ENCODE measurements around the gene KRT34. TPM values are rescaled to one million over a fixed set of nuclear protein-coding genes. Genes with fewer than 3 reads are reported as not detected.
"Not testable (repeated sequence)": the region's sequence is repeated elsewhere in the genome, so short reads cannot be mapped to it uniquely, and the experiment has no call there.

KRT34 gene
- total and polyA plus RNA-seq, 2 experiments from 2014 or later = 0.20 TPM; not detected in 1

DNA sequence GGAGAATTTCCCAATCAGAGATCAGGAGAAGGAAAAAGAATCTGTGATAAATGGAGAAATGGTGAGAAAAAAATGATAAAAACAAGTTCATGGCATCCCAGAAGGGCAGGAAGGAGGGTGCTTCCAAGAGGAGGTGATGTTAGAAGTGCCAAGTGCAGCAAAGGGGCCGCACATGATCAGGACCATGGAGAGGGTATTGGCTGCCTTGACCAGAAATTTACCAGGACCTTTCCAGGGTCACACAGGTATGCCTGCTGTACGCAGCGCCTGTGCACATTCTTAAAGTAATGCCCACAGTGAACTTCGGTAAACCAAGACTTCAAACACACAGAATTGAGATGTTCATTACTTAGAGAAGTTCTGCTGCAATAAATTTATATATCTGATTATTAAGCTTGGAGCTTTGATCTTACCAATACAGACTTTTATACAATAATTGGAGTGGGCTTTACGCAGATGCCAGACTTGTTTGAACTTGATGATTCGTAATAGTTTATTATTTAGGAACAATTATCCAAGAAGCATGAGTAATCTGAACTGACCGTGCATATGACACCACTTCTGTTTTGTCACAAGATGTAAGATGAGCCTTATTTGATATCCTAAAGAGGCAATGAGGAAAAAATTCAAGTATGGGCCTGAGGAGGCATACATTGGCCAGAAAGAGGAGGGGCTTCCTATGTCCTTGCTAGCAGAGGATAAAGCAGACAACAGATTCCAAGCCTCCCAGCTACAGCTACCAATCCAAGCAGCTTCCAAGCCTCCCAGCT is 29.3 kb downstream of the KRT34 start:
- 76% methylated on average over 7 of the region's 7 CpGs for WGBS (ENCODE audit: low lambda C conversion rate, missing lambda C conversion rate)

DNA sequence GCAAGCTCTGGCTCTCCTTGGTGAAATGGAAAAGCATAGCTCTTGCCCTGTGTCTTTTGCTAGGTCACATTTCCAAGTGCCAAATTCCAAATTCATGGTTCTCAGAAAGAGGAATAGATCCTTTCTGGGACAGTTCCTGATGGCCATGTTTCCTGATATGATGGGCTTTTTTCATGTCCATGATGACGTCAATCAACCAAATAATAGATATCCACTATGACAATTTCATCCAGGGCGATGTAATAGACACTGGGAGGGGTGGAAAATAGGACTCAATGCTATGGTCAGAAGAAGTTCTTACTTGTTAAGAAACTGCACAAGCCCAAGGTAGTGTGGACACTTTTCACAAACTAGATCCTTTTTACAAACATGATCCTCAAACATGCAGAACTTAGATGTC is 30.9 kb downstream of the KRT34 start:
- Histone ChIP-seq H3K79me2 (no peaks in the 10 kb centered on the region), H3K9me2 (replicated peaks; ENCODE audit: insufficient read depth) (no peaks in the 10 kb centered on the region), H2AFZ (no peak overlapping the region), H3K27ac (no peak overlapping the region), H3K4me1 (ENCODE audit: insufficient read depth) (no peaks in the 10 kb centered on the region), H3K9me3 (ENCODE audit: low read depth) (no peaks in the 10 kb centered on the region), H4K20me1 (ENCODE audit: insufficient read depth, poor library complexity, severe bottlenecking) (no peaks in the 10 kb centered on the region), H3K4me3 (no peak overlapping the region), H3K36me3 (replicated peaks; ENCODE audit: insufficient read depth, low read depth) (no peaks in the 10 kb centered on the region), H3K4me2 (no peak overlapping the region), H3K27me3 (no peaks in the 10 kb centered on the region)
- 76% methylated on average over 2 of the region's 2 CpGs for WGBS (ENCODE audit: low lambda C conversion rate, missing lambda C conversion rate)
- TF ChIP-seq CTCF (IDR thresholded peaks at IDR 0.05; ENCODE audit: poor library complexity) = no peak
- TF ChIP-seq EZH2 (IDR thresholded peaks at IDR 0.05; ENCODE audit: borderline replicate concordance) = no peak
- TF ChIP-seq EZH2phosphoT487 (IDR thresholded peaks at IDR 0.05; ENCODE audit: low read depth, severe bottlenecking, unreplicated experiment) = no peak
- DNase-seq (ENCODE audit: low spot score) = no peak

More for the DNA sequence above, 29.3 kb downstream of the KRT34 start:
- H4K20me1 ChIP-seq (ENCODE audit: insufficient read depth, poor library complexity, severe bottlenecking) = no peaks in the 10 kb centered on the region
- DNase-seq (ENCODE audit: low spot score) = no peak
- H3K79me2 ChIP-seq = no peaks in the 10 kb centered on the region
- no peaks in the 10 kb centered on the region for H3K36me3 ChIP-seq (replicated peaks; ENCODE audit: insufficient read depth, low read depth)
- H2AFZ ChIP-seq = no peak overlapping the region
- H3K4me3 ChIP-seq = no peak overlapping the region
- H3K27me3 ChIP-seq = no peaks in the 10 kb centered on the region
- no peaks in the 10 kb centered on the region for H3K9me2 ChIP-seq (replicated peaks; ENCODE audit: insufficient read depth)
- no peak for TF ChIP-seq CTCF (IDR thresholded peaks at IDR 0.05; ENCODE audit: poor library complexity)
- no peak for TF ChIP-seq EZH2 (IDR thresholded peaks at IDR 0.05; ENCODE audit: borderline replicate concordance)
- TF ChIP-seq EZH2phosphoT487 (IDR thresholded peaks at IDR 0.05; ENCODE audit: low read depth, severe bottlenecking, unreplicated experiment) = no peak
- H3K27ac ChIP-seq = no peak overlapping the region
- no peak overlapping the region for H3K4me2 ChIP-seq
- H3K4me1 ChIP-seq (ENCODE audit: insufficient read depth) = no peaks in the 10 kb centered on the region
- H3K9me3 ChIP-seq (ENCODE audit: low read depth) = no peaks in the 10 kb centered on the region

DNA sequence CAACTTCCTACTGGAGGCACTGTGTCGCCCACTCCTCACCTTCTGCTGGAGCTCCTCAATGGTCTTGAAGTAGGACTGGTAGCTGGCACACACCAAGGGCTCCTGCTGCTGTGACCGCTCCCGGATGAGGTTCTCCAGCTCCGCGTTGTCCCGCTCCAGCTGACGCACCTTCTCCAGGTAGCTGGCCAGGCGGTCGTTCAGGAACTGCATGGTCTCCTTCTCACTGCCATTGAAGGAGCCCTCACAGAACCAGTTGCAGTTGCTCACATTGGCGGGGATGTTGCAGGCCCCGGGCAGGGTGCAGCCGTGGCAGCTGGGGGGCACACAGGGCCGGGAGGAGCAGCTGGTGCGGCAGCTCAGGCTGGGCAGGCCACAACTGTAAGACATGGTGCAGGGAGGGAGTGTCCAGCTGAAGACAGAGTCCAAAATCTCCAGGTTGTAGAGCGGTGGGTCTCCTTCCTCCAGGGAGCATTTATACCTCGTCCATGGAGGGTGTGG is 31.7 kb downstream of the KRT34 start, which contains the start of gene KRT33A:
TSS of gene KRT33A (minus strand) at position 448 of the 498 bp plus-strand sequence. CDS start at position 387, 61 bp downstream.
- not testable (repeated sequence) for H3K27ac ChIP-seq; H3K9me3 ChIP-seq (ENCODE audit: low read depth); H3K4me2 ChIP-seq; H3K4me1 ChIP-seq (ENCODE audit: insufficient read depth); H3K9me2 ChIP-seq (replicated peaks; ENCODE audit: insufficient read depth); H3K79me2 ChIP-seq; H3K27me3 ChIP-seq; H2AFZ ChIP-seq; H3K4me3 ChIP-seq; H4K20me1 ChIP-seq (ENCODE audit: insufficient read depth, poor library complexity, severe bottlenecking); DNase-seq (ENCODE audit: low spot score); H3K36me3 ChIP-seq (replicated peaks; ENCODE audit: insufficient read depth, low read depth)
- 93% methylated on average over 16 of the region's 16 CpGs for WGBS (ENCODE audit: low lambda C conversion rate, missing lambda C conversion rate)

All from hepatocyte (in vitro differentiated cells).